ENCODE results near the gene PCBP3.
A peak's percentile ranks its signal among the peaks of the same experiment; 100 is the strongest.
"Not testable (repeated sequence)": the region's sequence is repeated elsewhere in the genome, so short reads cannot be mapped to it uniquely, and the experiment has no call there.

PCBP3 gene

GRCh38 chr21:45670731-45671130, 27.2 kb downstream of the PCBP3 start:
- H3K4me3 ChIP-seq (ENCODE audit: control insufficient read depth, low read depth, low read length) = no peak overlapping the region
- DNase-seq (ENCODE audit: low read depth) = no peak
- no peak for TF ChIP-seq CTCF (conservative IDR thresholded peaks at IDR 0.05; ENCODE audit: control insufficient read depth, insufficient read depth, low read depth, low read length)

GRCh38 chr21:45678790-45679189, 35.3 kb downstream of the PCBP3 start:
- DNase-seq (ENCODE audit: low read depth) = not testable (repeated sequence)

GRCh38 chr21:45680215-45680614, 36.7 kb downstream of the PCBP3 start:
- no peak for TF ChIP-seq CTCF (conservative IDR thresholded peaks at IDR 0.05; ENCODE audit: control insufficient read depth, insufficient read depth, low read depth, low read length)

More at GRCh38 chr21:45678790-45679189, 35.3 kb downstream of the PCBP3 start:
- H3K4me3 ChIP-seq (ENCODE audit: control insufficient read depth, low read depth, low read length) = not testable (repeated sequence)

GRCh38 chr21:45695086-45695485, 51.6 kb downstream of the PCBP3 start:
- no peak for TF ChIP-seq CTCF (conservative IDR thresholded peaks at IDR 0.05; ENCODE audit: control insufficient read depth, insufficient read depth, low read depth, low read length)
- no peak overlapping the region for H3K4me3 ChIP-seq (ENCODE audit: control insufficient read depth, low read depth, low read length)
- no peak for DNase-seq (ENCODE audit: low read depth)

More at GRCh38 chr21:45680215-45680614, 36.7 kb downstream of the PCBP3 start:
- no peak for DNase-seq (ENCODE audit: low read depth)
- no peak overlapping the region for H3K4me3 ChIP-seq (ENCODE audit: control insufficient read depth, low read depth, low read length)

GRCh38 chr21:45698493-45699184, 55.1 kb downstream of the PCBP3 start:
- DNase-seq (ENCODE audit: low read depth) = peak; percentile 100
- no peak for TF ChIP-seq CTCF (conservative IDR thresholded peaks at IDR 0.05; ENCODE audit: control insufficient read depth, insufficient read depth, low read depth, low read length)
- no peak overlapping the region for H3K4me3 ChIP-seq (ENCODE audit: control insufficient read depth, low read depth, low read length)

GRCh38 chr21:45699251-45699942, 55.9 kb downstream of the PCBP3 start:
- no peak overlapping the region for H3K4me3 ChIP-seq (ENCODE audit: control insufficient read depth, low read depth, low read length)
- no peak for TF ChIP-seq CTCF (conservative IDR thresholded peaks at IDR 0.05; ENCODE audit: control insufficient read depth, insufficient read depth, low read depth, low read length)
- DNase-seq (ENCODE audit: low read depth) = peak; percentile 30

- DNase-seq (ENCODE audit: low read depth) = peak; percentile 92
- H3K4me3 ChIP-seq (ENCODE audit: control insufficient read depth, low read depth, low read length) = no peak overlapping the region
- no peak for TF ChIP-seq CTCF (conservative IDR thresholded peaks at IDR 0.05; ENCODE audit: control insufficient read depth, insufficient read depth, low read depth, low read length)
Observed at GRCh38 chr21:45699966-45700365, 56.4 kb downstream of the PCBP3 start.
